ENCODE results near the gene MUC6.

The MUC6 gene

GRCh38 chr11:965206-965775, 71.2 kb downstream of the MUC6 start:
- H3F3A ChIP-seq (ENCODE audit: insufficient read depth, low read length), result no peaks in the 10 kb centered on the region
- no peaks in the 10 kb centered on the region for H3K27me3 ChIP-seq (replicated peaks; ENCODE audit: insufficient read depth, low read length)
- H3K36me3 ChIP-seq (replicated peaks; ENCODE audit: insufficient read depth, low read length), result peaks cover 4% of the 10 kb centered on the region; the same call in 1 of the 2 replicates
- H3K4me1 ChIP-seq (ENCODE audit: low read length), result no peaks in the 10 kb centered on the region
- no peak overlapping the region for H3K4me2 ChIP-seq (ENCODE audit: low read depth, low read length)
- DNase-seq, result no peak
- H2AFZ ChIP-seq (ENCODE audit: low read length), result no peak overlapping the region
- no peak overlapping the region for H3K4me3 ChIP-seq (ENCODE audit: low read length)
- no peak overlapping the region for H3K27ac ChIP-seq (ENCODE audit: low read length)
- peaks cover 35% of the 10 kb centered on the region for H3K79me2 ChIP-seq (ENCODE audit: low read length)
- no peaks in the 10 kb centered on the region for H3K9me2 ChIP-seq (replicated peaks; ENCODE audit: insufficient read depth, low read length)
- TF ChIP-seq EZH2 (optimal IDR thresholded peaks at IDR 0.05; ENCODE audit: low read depth, low read length) (no peak), CTCF (IDR thresholded peaks at IDR 0.05; ENCODE audit: low read length) (no peak), EZH2phosphoT487 (IDR thresholded peaks at IDR 0.05; ENCODE audit: low read length) (no peak)
- no peaks in the 10 kb centered on the region for H3K9me3 ChIP-seq (replicated peaks; ENCODE audit: insufficient read depth, low read length)
- no peak overlapping the region for H3K9ac ChIP-seq (ENCODE audit: low read length)
- H4K20me1 ChIP-seq (ENCODE audit: insufficient read depth, low read length), result no peaks in the 10 kb centered on the region

- no peaks in the 10 kb centered on the region for H3K9me3 ChIP-seq (replicated peaks; ENCODE audit: insufficient read depth, low read length)
- no peak overlapping the region for H3K4me3 ChIP-seq (ENCODE audit: low read length)
- H3K27ac ChIP-seq (ENCODE audit: low read length), result no peak overlapping the region
- DNase-seq, result no peak
- H4K20me1 ChIP-seq (ENCODE audit: insufficient read depth, low read length), result no peaks in the 10 kb centered on the region
- H3F3A ChIP-seq (ENCODE audit: insufficient read depth, low read length), result no peaks in the 10 kb centered on the region
- TF ChIP-seq EZH2 (optimal IDR thresholded peaks at IDR 0.05; ENCODE audit: low read depth, low read length) (no peak), CTCF (IDR thresholded peaks at IDR 0.05; ENCODE audit: low read length) (no peak), EZH2phosphoT487 (IDR thresholded peaks at IDR 0.05; ENCODE audit: low read length) (no peak)
- no peaks in the 10 kb centered on the region for H3K9me2 ChIP-seq (replicated peaks; ENCODE audit: insufficient read depth, low read length)
- H3K4me1 ChIP-seq (ENCODE audit: low read length), result no peaks in the 10 kb centered on the region
- H3K9ac ChIP-seq (ENCODE audit: low read length), result no peak overlapping the region
- peaks cover 6% of the 10 kb centered on the region for H3K36me3 ChIP-seq (replicated peaks; ENCODE audit: insufficient read depth, low read length)
- no peak overlapping the region for H3K4me2 ChIP-seq (ENCODE audit: low read depth, low read length)
- no peak overlapping the region for H2AFZ ChIP-seq (ENCODE audit: low read length)
- no peaks in the 10 kb centered on the region for H3K27me3 ChIP-seq (replicated peaks; ENCODE audit: insufficient read depth, low read length)
- H3K79me2 ChIP-seq (ENCODE audit: low read length), result peaks cover 38% of the 10 kb centered on the region
Measured at GRCh38 chr11:963852-964251, 72.7 kb downstream of the MUC6 start.
